ENCODE results near the gene MGMT. TPM values are rescaled to one million over a fixed set of nuclear protein-coding genes. Genes with fewer than 3 reads are reported as not detected.

Gene MGMT
- total RNA-seq, 1 experiment from 2014 or later, result 21.2 TPM

DNA sequence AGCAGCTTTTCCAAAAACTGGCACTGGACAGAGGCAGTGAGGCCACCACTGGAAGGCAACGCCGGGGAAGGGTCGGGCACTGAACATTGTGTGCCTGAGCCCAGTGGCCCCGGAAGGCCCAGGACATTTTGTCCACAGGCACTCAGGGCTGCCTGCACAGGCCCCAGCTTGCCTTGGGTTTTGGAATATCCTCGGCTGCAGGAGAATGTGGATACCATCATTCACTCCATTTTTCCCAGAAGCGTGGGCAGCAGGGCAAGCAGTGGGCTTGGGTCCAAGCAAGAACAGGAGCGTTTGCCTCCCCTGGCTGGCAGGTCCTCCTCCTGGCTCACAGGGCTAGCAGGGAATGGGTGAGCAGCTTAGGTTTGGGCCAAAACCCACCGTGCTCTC, 349.6 kb downstream of the MGMT start:
- TF ChIP-seq EZH2 (IDR thresholded peaks at IDR 0.05; ENCODE audit: low read depth), result no peak
- CTCF ChIA-PET, result no interaction called here
- no TSS peak for BruUV-seq (replicated peaks)
- H3K9me2 ChIP-seq (ENCODE audit: insufficient read depth), result no peaks in the 10 kb centered on the region
- POLR2A ChIA-PET (ENCODE audit: unreplicated experiment), result no interaction called here
- no peak for DNase-seq
- H2AFZ ChIP-seq, result no peak overlapping the region
- no peaks in the 10 kb centered on the region for H3K79me2 ChIP-seq (ENCODE audit: low read depth)
- H3K4me1 ChIP-seq (replicated peaks; ENCODE audit: insufficient read depth), result no peaks in the 10 kb centered on the region
- H4K20me1 ChIP-seq (ENCODE audit: insufficient read depth), result no peaks in the 10 kb centered on the region
- H3K9me3 ChIP-seq (ENCODE audit: insufficient read depth, low read depth), result no peaks in the 10 kb centered on the region
- H3K27ac ChIP-seq, result no peak overlapping the region
- intact Hi-C loops (cut with micrococcal nuclease; ENCODE audit: unreplicated experiment), result no loop called here
- H3F3A ChIP-seq (ENCODE audit: insufficient read depth, low read depth), result no peaks in the 10 kb centered on the region
- H3K27me3 ChIP-seq (ENCODE audit: insufficient read depth, low read depth), result peaks cover 38% of the 10 kb centered on the region; the same call in 1 of the 2 replicates
- H3K36me3 ChIP-seq (ENCODE audit: low read depth), result no peaks in the 10 kb centered on the region
- H3K4me2 ChIP-seq, result no peak overlapping the region
- H3K4me3 ChIP-seq, result no peak overlapping the region

Data from PC-9 (cell line).